Heart left ventricle (tissue), 13 donors: ENCODE data around the gene PTH2.

Source experiments
- POLR2A ChIP-seq, 2 donors: fragments of 450-650 bp; IDR thresholded peaks; one replicate each; pipeline ENCODE4 v1.6.1; 2017; ENCODE audit warnings: antibody characterized with exemption in 2 of 2, mild to moderate bottlenecking in 2 of 2, moderate library complexity in 2 of 2
- TF ChIP-seq, protein P1 (sequence below), 12 donors: fragments of 200-600 bp; sonication (generic) in 4 of 12; IDR thresholded peaks; one replicate each; pipeline versions ENCODE4 v1.5.0 to v1.8.0; 2018 to 2022; ENCODE audit warnings: antibody characterized with exemption in 12 of 12, mild to moderate bottlenecking in 5 of 12
- donor health status: ischemic (EF 13 %, LVEDD 7.1; RV severe dilation, severe dysfunction).
- donor health status: DM: no; HTN: yes; CAD: no.
- donor health status: DM: no; HTN: no; CAD: no.
- donor health status: ischemic (EF 25% LVEDD 6.9; RV normal size, moderate dysfunction).
- donor health status: ischemic (EF 25% LVEDD 5.7; RV mildly dilated, moderate dysfunction).
- donor health status: ischemic (EF 35%, LVEDD 5.7; RV mildly dilated, moderate dysfunction).
- donor health status: nonischemic (EF 11% LVEDD 7.7; RV severe dilation, severe dysfunction).
- donor health status: DM: yes; HTN: yes; CAD: no.
- donor health status: PGD.
- donor health status: ischemic (EF 29% LVEDD 5.4; RV normal size, mild dysfunction).
- donor health status: nonischemic (EF 23%, LVEDD 6.1; RV moderate dilation, normal function).

DNA sequence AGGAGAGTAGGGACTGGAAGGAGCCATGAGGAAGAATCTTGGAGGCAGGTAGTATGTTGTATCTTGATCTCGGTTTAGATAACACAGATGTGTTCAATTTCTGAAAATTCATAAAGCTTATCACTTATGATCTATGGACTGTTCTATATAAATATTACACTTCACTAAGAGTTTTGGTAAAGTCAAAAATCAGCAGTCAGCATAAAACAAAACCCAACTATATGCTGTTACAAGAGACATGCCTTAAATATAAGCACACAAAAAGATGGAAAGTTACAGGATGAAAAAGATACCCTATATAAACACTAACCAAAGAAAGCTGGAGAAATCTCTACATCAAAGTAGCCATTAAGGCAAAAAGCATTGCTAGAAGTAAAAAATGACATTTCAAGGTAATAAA lies 39.6 kb downstream of the PTH2 start:
- TF ChIP-seq, protein P1, sequence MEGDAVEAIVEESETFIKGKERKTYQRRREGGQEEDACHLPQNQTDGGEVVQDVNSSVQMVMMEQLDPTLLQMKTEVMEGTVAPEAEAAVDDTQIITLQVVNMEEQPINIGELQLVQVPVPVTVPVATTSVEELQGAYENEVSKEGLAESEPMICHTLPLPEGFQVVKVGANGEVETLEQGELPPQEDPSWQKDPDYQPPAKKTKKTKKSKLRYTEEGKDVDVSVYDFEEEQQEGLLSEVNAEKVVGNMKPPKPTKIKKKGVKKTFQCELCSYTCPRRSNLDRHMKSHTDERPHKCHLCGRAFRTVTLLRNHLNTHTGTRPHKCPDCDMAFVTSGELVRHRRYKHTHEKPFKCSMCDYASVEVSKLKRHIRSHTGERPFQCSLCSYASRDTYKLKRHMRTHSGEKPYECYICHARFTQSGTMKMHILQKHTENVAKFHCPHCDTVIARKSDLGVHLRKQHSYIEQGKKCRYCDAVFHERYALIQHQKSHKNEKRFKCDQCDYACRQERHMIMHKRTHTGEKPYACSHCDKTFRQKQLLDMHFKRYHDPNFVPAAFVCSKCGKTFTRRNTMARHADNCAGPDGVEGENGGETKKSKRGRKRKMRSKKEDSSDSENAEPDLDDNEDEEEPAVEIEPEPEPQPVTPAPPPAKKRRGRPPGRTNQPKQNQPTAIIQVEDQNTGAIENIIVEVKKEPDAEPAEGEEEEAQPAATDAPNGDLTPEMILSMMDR (IDR thresholded peaks at IDR 0.05): no peak
- TF ChIP-seq POLR2A (IDR thresholded peaks at IDR 0.05): no peak
